HL-60 (cell line): ENCODE results near the gene ARPP21.

Source experiments
- CTCF ChIP-seq: IDR thresholded peaks from one replicate; pipeline ENCODE4 v1.5.1; 2011; ENCODE audit warnings: low read length, control low read depth, inconsistent platforms; ENCODE audit not compliant: insufficient read depth
- GABPA ChIP-seq: IDR thresholded peaks from 2 replicates; pipeline ENCODE4 v1.6.1; 2012; ENCODE audit warnings: low read depth

- TF ChIP-seq GABPA (no peak), CTCF (no peak)
These were observed 83.6 kb downstream of the ARPP21 start for GRCh38 chr3:35722902-35723301.
